GM18508 (cell line): ENCODE measurements around the gene SPATS2L.

Experiments used
- ATAC-seq: cut with Tn5 transposase; IDR thresholded peaks from one replicate; pipeline ENCODE4 v1.9.1; 2021; ENCODE audit warnings: moderate number of reproducible peaks; ENCODE audit not compliant: insufficient read depth, unreplicated experiment

SPATS2L gene

DNA sequence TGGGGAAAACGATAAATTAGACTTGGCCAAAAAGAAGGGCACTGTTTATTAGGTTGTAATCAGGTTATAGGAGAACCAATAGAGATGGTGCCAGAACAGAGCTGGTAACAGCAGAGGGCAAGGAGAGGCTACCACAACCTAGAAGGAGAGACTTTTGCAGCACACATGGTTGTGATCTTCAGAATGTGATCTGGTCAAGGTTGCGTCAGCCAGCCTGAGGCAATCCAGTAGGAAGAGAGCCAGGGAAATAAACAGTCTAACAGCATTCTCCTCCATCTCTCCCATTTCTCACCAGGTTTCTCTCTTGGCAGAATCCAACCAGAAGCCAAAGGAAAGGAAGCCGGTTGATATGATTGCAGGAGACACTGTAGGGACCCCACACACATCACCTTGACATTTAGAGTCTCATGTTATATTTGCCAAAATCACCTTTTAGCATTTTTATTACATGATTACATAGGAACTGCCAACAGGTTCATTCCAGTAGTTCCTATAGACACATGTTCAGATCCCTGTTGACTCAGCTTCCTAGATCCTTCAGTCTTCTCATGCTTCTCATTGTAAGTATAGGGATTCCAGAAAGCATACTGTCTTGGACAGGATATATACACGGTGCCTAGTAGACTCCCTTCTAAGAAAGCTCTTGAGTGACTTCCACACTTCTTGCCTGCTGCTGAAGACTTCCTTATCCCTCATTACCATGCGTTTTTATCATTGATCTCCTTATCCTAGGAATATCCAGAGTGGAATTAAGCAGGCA is 17.6 kb upstream of the SPATS2L start:
- ATAC-seq: no peak

DNA sequence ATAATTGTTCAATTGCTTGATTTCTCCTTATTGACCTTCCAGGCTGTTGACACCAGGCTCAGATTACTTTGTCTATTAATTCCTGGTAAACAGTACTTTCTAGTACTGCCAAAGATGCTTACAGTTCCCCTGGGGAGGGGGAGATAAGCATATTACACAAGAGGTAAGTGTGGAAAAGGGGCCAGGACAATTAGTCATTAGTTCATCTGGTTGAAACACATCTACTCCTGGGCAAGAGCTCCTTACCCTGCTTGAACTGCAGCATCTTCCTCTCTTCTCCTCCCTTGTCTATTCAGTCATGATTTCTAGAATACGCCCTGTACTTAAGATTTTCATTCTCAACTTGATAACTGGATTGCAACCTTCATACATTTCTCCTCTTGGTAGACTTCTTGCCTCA is 10.4 kb upstream of the SPATS2L start:
- no peak for ATAC-seq

GRCh38 chr2:200297100-200297499 is 9.4 kb upstream of the SPATS2L start:
- ATAC-seq: no peak

DNA sequence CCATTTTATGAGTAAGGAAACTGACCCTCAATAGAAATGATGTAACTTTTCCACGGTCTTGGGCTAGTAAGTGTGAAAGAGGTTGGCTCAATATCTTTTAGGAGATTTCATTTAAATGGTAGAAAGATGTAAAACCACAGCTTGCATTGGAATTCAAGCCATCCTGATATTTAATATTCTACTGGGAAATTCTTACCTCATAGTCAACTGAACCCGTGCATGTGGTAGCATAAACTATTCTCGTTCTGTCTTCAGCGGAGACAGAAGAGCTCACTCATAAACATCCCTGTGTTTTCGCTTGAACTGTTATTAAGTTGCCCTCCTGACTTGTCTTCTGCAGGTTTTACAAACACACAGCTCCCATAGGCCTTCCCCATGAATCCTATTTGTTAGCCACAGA is 8.5 kb upstream of the SPATS2L start:
- no peak for ATAC-seq

DNA sequence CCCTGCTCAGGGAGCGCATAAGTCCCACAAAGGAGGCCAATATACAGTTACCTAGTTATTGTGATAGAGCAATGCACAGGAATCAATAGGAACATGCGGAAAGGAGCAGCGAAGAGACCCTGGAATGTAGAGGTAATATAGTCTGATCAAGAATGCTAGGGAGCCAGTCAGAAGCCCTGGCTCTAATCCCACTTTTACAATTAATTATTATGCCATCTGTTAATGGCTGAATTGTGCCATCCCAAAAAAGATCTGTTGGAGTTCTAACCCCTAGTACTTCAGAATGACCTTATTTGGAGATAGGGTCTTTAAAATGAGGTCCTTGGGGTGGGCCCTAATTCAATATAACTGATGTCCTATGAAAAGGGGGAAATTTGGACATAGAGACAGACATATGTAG is 7.7 kb upstream of the SPATS2L start:
- no peak for ATAC-seq

DNA sequence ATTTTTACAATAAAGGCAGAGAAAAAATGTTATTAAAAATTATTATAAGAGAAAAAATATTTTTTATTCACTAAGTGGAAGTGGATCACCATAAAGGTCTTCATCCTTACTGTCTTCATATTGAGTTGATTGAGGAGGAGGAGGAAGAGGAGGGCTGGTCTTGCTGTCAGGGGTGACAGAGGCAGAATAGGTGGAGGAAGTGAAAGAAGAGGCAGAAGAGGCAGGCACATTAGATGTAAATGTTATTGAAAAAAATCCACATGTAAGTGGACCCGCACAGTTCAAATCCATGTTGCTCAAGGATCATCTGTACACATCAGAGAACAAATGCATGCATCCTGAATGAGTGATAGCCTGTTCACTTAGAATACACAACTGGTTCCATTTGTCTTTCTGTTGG is 6.4 kb upstream of the SPATS2L start:
- ATAC-seq: no peak

GRCh38 chr2:200300638-200301314 is 5.7 kb upstream of the SPATS2L start:
- no peak for ATAC-seq

- no peak for ATAC-seq
These were observed 4.3 kb upstream of the SPATS2L start for GRCh38 chr2:200301953-200302858.

- no peak for ATAC-seq
These were observed 3.4 kb upstream of the SPATS2L start for GRCh38 chr2:200302940-200303727.

DNA sequence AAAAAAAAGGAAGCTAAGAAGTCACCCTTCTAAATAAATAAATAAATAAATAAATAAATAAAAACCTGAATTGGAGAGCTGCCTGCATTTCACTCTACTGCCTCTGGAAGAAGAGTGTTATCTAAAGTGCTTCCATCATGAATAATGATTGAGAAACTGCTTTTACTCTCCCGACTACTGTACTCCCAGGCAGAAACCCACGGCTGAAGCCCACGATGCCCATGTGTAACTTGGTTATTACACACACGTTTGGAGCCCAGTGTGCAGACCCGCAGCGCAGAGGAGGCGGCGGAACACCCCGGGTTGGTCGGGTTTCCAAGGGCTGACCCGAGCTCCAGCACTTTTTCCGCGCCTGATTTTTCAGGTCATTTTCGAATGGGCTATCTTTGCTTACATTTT is 697 bp upstream of the SPATS2L start:
- no peak for ATAC-seq

DNA sequence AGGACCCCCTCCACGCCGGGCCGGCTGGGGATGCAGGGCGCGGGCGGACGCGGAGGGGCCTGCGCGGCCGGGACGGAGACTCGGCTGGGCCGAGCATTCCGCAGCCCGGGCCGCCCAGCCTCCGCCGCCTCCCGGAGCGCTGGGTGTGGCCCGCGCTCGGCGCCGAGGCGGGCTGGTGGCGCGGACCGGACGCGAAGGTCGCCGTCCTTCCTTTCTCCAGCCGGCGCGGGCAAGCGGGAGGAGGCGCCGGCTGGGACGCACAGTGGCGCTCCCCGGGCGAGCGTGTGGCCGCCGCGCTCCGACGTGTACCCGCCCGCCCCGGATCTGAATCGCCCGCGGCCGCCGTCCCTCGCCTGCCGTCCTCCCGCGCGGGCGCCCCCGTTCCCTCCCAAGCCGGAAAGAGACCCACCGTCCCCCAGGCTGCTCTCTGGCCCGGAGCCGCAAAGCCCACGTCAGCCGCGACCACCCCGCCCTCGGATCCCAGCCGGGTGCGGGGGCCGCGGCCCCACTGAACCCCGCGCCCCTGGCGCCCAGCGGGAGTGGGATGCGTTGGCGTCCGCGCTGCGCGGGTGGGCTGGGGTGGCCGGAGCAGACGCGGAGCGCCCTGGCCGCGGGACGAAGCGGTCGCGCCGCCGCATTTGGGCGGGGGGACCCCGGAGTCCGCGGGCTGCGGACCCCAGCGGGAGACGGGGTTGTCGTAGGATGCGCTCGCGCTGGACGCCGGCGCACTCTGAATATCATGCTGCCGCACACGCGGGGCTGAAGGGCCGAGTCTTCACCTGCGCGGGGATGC is 634 bp downstream of the SPATS2L start:
- ATAC-seq: no peak

- ATAC-seq: no peak
These were observed 1.4 kb downstream of the SPATS2L start for GRCh38 chr2:200307724-200308545.

GRCh38 chr2:200308546-200309295 is 2.2 kb downstream of the SPATS2L start:
- no peak for ATAC-seq

GRCh38 chr2:200309296-200310049 is 3.0 kb downstream of the SPATS2L start:
- no peak for ATAC-seq

- no peak for ATAC-seq
These were observed 4.1 kb downstream of the SPATS2L start for GRCh38 chr2:200310545-200310971.

DNA sequence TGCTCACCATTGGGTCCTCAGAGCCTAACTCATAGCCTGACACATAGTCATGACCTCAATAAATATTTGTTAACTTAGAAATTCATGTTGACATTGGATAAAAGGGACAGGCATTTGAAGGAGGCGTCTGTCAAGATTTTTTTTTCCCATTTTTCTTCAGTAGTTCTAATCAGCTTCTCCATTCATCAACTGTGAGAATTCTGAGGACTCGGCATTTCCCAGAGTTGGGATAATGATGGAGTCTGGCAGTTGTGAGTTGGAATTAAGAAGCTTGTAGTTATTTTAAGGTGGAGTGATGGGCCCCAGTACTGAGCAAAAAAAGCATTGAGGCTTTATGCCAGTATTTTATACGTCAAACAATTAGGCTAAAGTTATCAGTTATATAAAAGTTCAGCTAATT is 4.6 kb downstream of the SPATS2L start:
- no peak for ATAC-seq

- no peak for ATAC-seq
These were observed 8.6 kb downstream of the SPATS2L start for GRCh38 chr2:200314976-200315567.
